GM12873 (cell line): ENCODE measurements around the gene PITX2.

Experiments
- TF ChIP-seq, protein P1 (sequence below): IDR thresholded peaks from 2 replicates; pipeline ENCODE4 v1.5.1; 2012; ENCODE audit warnings: low read depth, mild to moderate bottlenecking, moderate library complexity, low read length, control low read depth; ENCODE audit not compliant: insufficient read depth; ENCODE audit errors: missing control alignments

The PITX2 gene

DNA sequence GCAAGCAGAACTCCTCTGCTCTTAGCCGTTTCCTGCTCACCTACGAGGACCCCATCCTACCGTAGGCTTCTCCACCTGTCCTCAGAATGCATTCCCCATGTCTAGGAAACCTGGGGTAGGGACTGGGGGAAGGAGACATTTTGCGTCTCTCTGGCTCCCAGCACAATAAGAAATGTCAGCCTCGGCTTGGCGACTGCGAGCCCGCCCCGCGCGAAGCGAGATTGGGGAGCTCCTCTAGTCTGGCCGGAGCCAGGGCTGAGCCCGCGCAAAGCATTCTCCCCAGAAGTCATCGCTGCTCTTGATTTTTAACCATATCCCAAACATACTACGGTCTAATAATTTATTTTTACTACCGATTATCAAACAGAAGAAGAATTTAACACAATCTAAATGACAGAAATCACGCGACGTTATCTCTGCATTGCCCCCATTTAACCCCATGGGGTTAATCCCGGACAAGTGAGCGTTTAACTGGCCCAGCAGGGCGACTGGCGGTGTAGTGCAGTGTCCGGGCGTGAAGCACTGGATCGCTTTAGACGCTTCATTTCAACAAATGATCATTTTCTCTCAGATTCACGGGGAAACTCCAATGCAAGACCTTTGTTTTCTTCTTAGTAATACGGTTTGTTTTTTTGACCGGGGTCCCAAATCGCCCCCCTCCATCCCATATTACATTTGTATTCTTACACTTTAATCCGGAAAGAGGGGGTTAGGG, 8.0 kb upstream of the PITX2 start:
- TF ChIP-seq, protein P1, sequence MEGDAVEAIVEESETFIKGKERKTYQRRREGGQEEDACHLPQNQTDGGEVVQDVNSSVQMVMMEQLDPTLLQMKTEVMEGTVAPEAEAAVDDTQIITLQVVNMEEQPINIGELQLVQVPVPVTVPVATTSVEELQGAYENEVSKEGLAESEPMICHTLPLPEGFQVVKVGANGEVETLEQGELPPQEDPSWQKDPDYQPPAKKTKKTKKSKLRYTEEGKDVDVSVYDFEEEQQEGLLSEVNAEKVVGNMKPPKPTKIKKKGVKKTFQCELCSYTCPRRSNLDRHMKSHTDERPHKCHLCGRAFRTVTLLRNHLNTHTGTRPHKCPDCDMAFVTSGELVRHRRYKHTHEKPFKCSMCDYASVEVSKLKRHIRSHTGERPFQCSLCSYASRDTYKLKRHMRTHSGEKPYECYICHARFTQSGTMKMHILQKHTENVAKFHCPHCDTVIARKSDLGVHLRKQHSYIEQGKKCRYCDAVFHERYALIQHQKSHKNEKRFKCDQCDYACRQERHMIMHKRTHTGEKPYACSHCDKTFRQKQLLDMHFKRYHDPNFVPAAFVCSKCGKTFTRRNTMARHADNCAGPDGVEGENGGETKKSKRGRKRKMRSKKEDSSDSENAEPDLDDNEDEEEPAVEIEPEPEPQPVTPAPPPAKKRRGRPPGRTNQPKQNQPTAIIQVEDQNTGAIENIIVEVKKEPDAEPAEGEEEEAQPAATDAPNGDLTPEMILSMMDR, result no peak

DNA sequence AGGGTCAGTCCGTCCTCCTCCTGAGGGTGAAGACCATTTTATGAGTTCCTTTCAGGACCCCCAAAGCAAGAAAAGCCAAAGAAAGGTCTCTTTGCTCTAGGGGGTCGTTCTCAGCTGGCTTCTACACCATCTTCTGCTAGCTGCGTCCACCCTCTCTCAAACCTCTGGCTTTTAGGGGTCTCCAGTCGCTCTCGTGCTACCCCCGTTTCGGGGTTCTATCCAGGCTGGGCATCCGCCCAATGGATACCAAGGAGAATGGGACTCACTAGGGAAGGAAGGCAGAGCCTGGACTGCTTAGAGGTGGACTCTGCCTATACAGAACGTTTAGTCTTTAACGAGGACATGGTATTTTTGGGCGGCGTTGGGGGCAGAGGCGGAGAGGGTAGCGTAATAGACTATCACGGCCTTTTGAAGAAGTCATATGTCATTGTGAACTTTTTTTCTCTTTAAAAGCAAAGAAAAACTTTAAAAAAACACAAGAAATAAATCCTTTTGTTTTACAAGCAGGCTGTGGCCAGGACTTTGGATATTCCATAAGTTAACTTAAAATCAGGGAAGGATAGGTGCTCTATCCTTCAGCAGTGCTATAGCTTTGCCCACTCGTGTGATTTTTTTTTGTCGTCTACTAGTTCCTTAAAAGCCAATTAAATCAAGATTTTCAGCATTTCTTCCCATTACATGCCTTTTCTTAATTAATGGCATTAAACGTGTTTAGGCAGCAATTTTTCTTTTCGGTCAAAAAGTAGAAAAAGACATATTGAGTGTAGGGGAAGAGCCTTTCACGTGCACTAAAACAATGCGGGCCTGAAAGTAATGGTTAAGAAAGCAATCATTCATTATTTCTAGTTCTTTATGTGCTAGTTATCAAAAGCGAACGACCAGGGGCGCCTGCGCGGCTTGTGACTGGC, 7.2 kb upstream of the PITX2 start:
- TF ChIP-seq, protein P1, result no peak

DNA sequence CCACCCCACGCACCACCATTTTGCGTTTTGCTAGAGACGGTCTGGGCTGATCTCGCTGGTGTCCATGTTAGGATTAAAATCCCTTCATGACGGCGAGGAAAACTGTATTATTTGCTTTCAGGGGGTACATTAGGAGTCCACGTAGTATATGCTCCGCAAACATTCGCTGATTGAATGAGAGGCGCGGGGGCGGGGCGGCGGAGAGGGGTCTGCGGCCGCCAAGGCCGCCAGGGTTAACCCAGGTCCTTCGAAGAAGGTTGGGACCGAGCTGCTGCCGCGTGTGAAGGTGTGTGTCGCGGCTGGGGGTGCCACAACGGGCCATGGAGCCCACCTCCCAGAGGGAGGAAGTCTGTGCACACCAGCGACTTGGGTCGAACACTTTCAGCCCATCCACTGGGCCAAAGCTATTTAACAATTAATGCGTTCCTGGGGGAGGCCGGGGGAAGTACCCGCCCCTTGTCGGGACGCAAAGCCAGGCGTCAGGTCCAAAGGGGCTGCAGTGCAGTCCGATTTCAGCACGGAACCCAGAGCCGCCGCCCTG, 6.4 kb upstream of the PITX2 start:
- TF ChIP-seq, protein P1, result no peak

DNA sequence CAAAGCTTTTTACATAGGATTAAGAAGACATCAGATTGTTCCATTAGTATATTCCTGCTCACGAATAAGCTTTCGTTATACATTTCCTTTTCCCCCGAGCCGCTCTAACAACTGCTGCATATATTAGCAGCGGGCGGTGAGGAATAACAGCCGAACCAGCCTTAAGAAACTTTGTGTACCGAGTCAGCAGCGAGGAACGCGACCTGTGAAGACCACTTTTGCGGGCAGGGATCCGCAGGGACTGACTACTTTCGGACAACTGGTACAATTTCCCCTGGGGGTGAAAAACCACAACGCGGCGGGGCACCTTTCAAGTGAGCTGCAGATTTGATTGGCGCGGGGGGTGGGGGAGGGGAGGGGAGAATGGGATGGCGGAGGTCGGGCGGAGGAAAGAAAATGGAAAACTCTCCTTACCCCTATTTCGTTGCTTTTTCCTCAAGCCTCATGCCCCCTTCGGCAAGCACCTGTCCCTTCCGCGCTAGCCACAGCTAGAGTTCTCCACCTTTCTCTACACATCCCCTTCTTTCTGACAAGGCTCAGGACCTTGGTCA, 5.9 kb upstream of the PITX2 start:
- TF ChIP-seq, protein P1, result no peak

DNA sequence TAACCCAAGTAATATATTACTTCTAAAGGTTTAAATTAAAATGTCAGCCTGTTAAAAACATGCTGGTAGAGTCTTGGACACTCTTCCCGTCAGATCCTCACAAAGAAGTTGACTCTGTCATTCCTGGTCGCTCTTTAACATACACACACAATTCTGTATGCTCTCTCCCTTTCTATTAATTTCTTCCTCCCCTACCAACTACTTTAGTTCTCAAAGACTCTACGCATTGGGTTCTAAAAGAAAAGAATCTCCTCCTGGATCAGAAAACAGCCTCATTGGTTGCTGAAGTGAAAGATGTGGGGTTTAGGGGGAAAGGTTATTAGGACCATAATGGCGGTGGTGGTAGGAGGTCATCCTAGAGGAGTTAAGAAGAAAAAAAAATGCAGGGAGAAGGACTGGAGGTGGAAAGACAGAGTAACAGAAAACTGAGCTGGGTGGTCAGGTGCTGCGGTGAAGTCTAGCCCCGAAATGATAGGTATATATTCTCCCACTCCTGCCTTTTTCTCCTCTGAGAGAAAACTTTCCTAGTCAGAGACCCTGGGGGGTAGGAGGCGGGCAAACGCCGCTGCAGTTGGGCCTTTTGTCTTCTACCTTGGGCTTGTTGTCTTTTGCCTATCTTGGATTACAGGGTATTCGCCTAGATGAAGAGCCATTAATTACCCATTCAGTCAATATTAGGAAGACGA, 5.2 kb upstream of the PITX2 start:
- TF ChIP-seq, protein P1, result no peak

DNA sequence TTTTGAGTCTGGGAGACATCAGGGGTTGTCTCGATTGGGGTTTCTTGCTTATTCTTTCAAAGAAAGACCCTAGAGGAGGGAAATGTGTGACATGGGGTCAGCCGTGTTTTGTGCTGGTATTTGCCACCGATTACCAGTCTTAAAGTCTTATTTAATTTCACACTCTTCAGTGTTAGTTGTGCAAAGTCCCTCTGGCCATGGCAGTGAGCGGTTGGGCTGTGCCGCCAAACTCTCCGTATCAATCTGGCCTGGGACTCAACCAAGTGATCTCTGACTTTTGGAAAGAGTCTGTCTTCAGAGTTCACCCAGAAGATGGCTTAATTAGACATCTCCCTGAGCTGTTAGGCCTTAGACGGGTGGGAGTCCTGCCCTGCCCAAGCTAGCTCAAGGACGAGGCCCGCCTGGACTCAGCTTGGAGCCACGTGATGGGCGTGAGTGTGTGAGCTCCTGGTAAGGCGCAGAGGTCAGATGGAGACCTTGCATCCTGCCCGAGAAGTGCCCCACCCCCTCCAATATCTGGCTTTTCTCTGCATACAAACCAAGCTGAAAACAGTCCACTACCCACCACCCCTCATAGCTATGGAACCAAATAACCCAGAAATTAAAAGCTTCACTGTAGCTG, 3.8 kb upstream of the PITX2 start:
- TF ChIP-seq, protein P1, result no peak
